ENCODE measurements around the gene TAS1R1.

TAS1R1 gene

GRCh38 chr1:6554907-6555778 is at the start of gene TAS1R1:
TAS1R1 (plus strand) TSS chr1:6555307; CDS start chr1:6555374, 67 bp downstream.
- peak within 1 kb of the TSS; percentile 42 for H3K27ac ChIP-seq (ENCODE audit: poor library complexity, severe bottlenecking)
- peaks cover 22% of the 10 kb centered on the region for H3K36me3 ChIP-seq (ENCODE audit: low read depth)
- H3K9me3 ChIP-seq (ENCODE audit: severe bottlenecking): no peaks in the 10 kb centered on the region
- H3K4me1 ChIP-seq (ENCODE audit: insufficient read depth, poor library complexity, severe bottlenecking): peaks cover 6% of the 10 kb centered on the region
- H3K4me3 ChIP-seq (ENCODE audit: severe bottlenecking): peak within 1 kb of the TSS; percentile 71
- TF ChIP-seq CTCF (IDR thresholded peaks at IDR 0.05; ENCODE audit: poor library complexity, severe bottlenecking): no peak
- DNase-seq (ENCODE audit: low spot score): no peak
- no peaks in the 10 kb centered on the region for H3K27me3 ChIP-seq (ENCODE audit: insufficient read depth, poor library complexity, severe bottlenecking)
- no peak for ATAC-seq (ENCODE audit: low read depth)

- no peak for ATAC-seq (ENCODE audit: low read depth)
- H3K27me3 ChIP-seq (ENCODE audit: insufficient read depth, poor library complexity, severe bottlenecking): no peaks in the 10 kb centered on the region
- no peak overlapping the region for H3K27ac ChIP-seq (ENCODE audit: poor library complexity, severe bottlenecking)
- H3K4me1 ChIP-seq (ENCODE audit: insufficient read depth, poor library complexity, severe bottlenecking): no peaks in the 10 kb centered on the region
- no peak for DNase-seq (ENCODE audit: low spot score)
- H3K9me3 ChIP-seq (ENCODE audit: severe bottlenecking): no peaks in the 10 kb centered on the region
- H3K4me3 ChIP-seq (ENCODE audit: severe bottlenecking): no peak overlapping the region
- H3K36me3 ChIP-seq (ENCODE audit: low read depth): no peaks in the 10 kb centered on the region
- TF ChIP-seq CTCF (IDR thresholded peaks at IDR 0.05; ENCODE audit: poor library complexity, severe bottlenecking): no peak
These were observed 49.5 kb upstream of the TAS1R1 start for GRCh38 chr1:6505367-6506209.

GRCh38 chr1:6506210-6507036 is 48.7 kb upstream of the TAS1R1 start:
- ATAC-seq (ENCODE audit: low read depth) (no peak), DNase-seq (ENCODE audit: low spot score) (no peak)
- Histone ChIP-seq H3K4me1 (ENCODE audit: insufficient read depth, poor library complexity, severe bottlenecking) (no peaks in the 10 kb centered on the region), H3K27me3 (ENCODE audit: insufficient read depth, poor library complexity, severe bottlenecking) (no peaks in the 10 kb centered on the region), H3K4me3 (ENCODE audit: severe bottlenecking) (no peak overlapping the region), H3K27ac (ENCODE audit: poor library complexity, severe bottlenecking) (no peak overlapping the region), H3K9me3 (ENCODE audit: severe bottlenecking) (no peaks in the 10 kb centered on the region), H3K36me3 (ENCODE audit: low read depth) (no peaks in the 10 kb centered on the region)
- no peak for TF ChIP-seq CTCF (IDR thresholded peaks at IDR 0.05; ENCODE audit: poor library complexity, severe bottlenecking)

GRCh38 chr1:6507037-6507428 is 48.1 kb upstream of the TAS1R1 start:
- no peak overlapping the region for H3K4me3 ChIP-seq (ENCODE audit: severe bottlenecking)
- TF ChIP-seq CTCF (IDR thresholded peaks at IDR 0.05; ENCODE audit: poor library complexity, severe bottlenecking): no peak
- no peaks in the 10 kb centered on the region for H3K36me3 ChIP-seq (ENCODE audit: low read depth)
- DNase-seq (ENCODE audit: low spot score) (no peak), ATAC-seq (ENCODE audit: low read depth) (no peak)
- no peaks in the 10 kb centered on the region for H3K27me3 ChIP-seq (ENCODE audit: insufficient read depth, poor library complexity, severe bottlenecking)
- H3K9me3 ChIP-seq (ENCODE audit: severe bottlenecking): no peaks in the 10 kb centered on the region
- no peaks in the 10 kb centered on the region for H3K4me1 ChIP-seq (ENCODE audit: insufficient read depth, poor library complexity, severe bottlenecking)
- no peak overlapping the region for H3K27ac ChIP-seq (ENCODE audit: poor library complexity, severe bottlenecking)

Data from RWPE2 (cell line).